Measurements from ENCODE around the gene TM4SF5.

DNA sequence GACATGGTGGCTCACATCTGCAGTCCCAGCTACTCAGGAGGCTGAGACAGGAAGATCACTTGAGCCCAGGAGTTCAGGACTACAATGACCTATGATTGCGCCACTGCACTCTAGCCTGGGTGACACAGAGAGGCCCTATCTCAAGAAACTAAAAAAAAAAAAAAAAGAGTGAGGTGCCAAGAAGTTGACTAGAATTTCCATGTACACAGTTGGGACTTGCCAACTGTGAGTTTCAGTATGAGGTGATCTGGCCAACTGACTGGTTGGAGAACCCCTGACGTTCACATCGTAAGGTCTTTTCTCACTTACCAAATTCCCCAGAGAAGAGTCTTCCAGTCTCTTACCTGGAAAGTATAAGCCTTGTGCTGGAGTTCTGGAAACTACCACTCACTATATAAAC is 43.6 kb upstream of the TM4SF5 start:
- TF ChIP-seq, protein P1, sequence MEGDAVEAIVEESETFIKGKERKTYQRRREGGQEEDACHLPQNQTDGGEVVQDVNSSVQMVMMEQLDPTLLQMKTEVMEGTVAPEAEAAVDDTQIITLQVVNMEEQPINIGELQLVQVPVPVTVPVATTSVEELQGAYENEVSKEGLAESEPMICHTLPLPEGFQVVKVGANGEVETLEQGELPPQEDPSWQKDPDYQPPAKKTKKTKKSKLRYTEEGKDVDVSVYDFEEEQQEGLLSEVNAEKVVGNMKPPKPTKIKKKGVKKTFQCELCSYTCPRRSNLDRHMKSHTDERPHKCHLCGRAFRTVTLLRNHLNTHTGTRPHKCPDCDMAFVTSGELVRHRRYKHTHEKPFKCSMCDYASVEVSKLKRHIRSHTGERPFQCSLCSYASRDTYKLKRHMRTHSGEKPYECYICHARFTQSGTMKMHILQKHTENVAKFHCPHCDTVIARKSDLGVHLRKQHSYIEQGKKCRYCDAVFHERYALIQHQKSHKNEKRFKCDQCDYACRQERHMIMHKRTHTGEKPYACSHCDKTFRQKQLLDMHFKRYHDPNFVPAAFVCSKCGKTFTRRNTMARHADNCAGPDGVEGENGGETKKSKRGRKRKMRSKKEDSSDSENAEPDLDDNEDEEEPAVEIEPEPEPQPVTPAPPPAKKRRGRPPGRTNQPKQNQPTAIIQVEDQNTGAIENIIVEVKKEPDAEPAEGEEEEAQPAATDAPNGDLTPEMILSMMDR (IDR thresholded peaks at IDR 0.05), result no peak
- TF ChIP-seq POLR2A (IDR thresholded peaks at IDR 0.05), result no peak
